Colon (tissue), 2 donors: ENCODE data around the gene LARGE1.

ENCODE experiments used
- FAIRE-seq: peaks from 2 replicates; lab custom pipeline; 2012; peaks lifted over from hg19 to GRCh38; lab: Jason Lieb, UNC
- donor health status: control.
- donor health status: control.

LARGE1 gene

GRCh38 chr22:33657670-33658069 is 262.6 kb downstream of the LARGE1 start:
- FAIRE-seq, result no peak

- no peak for FAIRE-seq
Observed at GRCh38 chr22:33656808-33657628, 263.3 kb downstream of the LARGE1 start.

- no peak for FAIRE-seq
Observed at GRCh38 chr22:33654173-33654895, 265.9 kb downstream of the LARGE1 start.

- no peak for FAIRE-seq
Observed at GRCh38 chr22:33653532-33654063, 266.7 kb downstream of the LARGE1 start.

- no peak for FAIRE-seq
Observed at GRCh38 chr22:33652615-33653014, 267.7 kb downstream of the LARGE1 start.

- no peak for FAIRE-seq
Observed at GRCh38 chr22:33650244-33650643, 270.0 kb downstream of the LARGE1 start.

GRCh38 chr22:33648478-33648877 is 271.8 kb downstream of the LARGE1 start:
- no peak for FAIRE-seq

- FAIRE-seq, result no peak
Observed at GRCh38 chr22:33640900-33641299, 279.4 kb downstream of the LARGE1 start.

- FAIRE-seq, result no peak
Observed at GRCh38 chr22:33639588-33640254, 280.6 kb downstream of the LARGE1 start.

GRCh38 chr22:33635766-33636165 is 284.5 kb downstream of the LARGE1 start:
- FAIRE-seq, result no peak

GRCh38 chr22:33631777-33632176 is 288.5 kb downstream of the LARGE1 start:
- no peak for FAIRE-seq

GRCh38 chr22:33625959-33626358 is 294.3 kb downstream of the LARGE1 start:
- no peak for FAIRE-seq

- no peak for FAIRE-seq
Observed at GRCh38 chr22:33620085-33620484, 300.2 kb downstream of the LARGE1 start.

GRCh38 chr22:33606504-33606903 is 313.8 kb downstream of the LARGE1 start:
- FAIRE-seq, result no peak

- no peak for FAIRE-seq
Observed at GRCh38 chr22:33605666-33606065, 314.6 kb downstream of the LARGE1 start.

- no peak for FAIRE-seq
Observed at GRCh38 chr22:33605221-33605620, 315.1 kb downstream of the LARGE1 start.

- FAIRE-seq, result no peak
Observed at GRCh38 chr22:33601062-33601461, 319.2 kb downstream of the LARGE1 start.

GRCh38 chr22:33600595-33600994 is 319.7 kb downstream of the LARGE1 start:
- no peak for FAIRE-seq

GRCh38 chr22:33600113-33600512 is 320.2 kb downstream of the LARGE1 start:
- no peak for FAIRE-seq

- FAIRE-seq, result no peak
Observed at GRCh38 chr22:33599596-33599995, 320.7 kb downstream of the LARGE1 start.

GRCh38 chr22:33598821-33599220 is 321.5 kb downstream of the LARGE1 start:
- no peak for FAIRE-seq

GRCh38 chr22:33597274-33597985 is 322.8 kb downstream of the LARGE1 start:
- FAIRE-seq, result no peak
